Measurements from ENCODE around the gene ATG2B.

GRCh38 chr14:96275177-96276112 lies 87.7 kb downstream of the ATG2B start:
- TF ChIP-seq POLR2A (IDR thresholded peaks at IDR 0.05; ENCODE audit: low read depth, low read length) = no peak
- TF ChIP-seq POU2F2 (IDR thresholded peaks at IDR 0.05; ENCODE audit: low read depth, low read length) = no peak
- no peak for TF ChIP-seq POLR2AphosphoS5 (IDR thresholded peaks at IDR 0.05; ENCODE audit: low read depth, low read length)
- no peak for TF ChIP-seq TAF1 (IDR thresholded peaks at IDR 0.05; ENCODE audit: low read depth, low read length)
- no peak for TF ChIP-seq PAX5 (IDR thresholded peaks at IDR 0.05; ENCODE audit: insufficient read depth, low read length, severe bottlenecking)
- no peak for TF ChIP-seq SPI1 (IDR thresholded peaks at IDR 0.05; ENCODE audit: low read depth, low read length)

Measured in GM12891 (cell line).